Neural cell (in vitro differentiated cells): ENCODE data around the gene FYN. TPM values are rescaled to one million over a fixed set of nuclear protein-coding genes. Genes with fewer than 3 reads are reported as not detected.

Source experiments
- H2AFZ ChIP-seq: fragments of 200-600, 300-800 bp; sonication (generic), shearing (Covaris generic); 2 replicates; pipeline ENCODE4 v1.6.0; 2014; ENCODE audit warnings: low read depth, mild to moderate bottlenecking, antibody characterized with exemption, low read length, moderate library complexity
- H3F3A ChIP-seq: fragments of 200-600 bp; shearing (Covaris generic); 2 replicates; pipeline ENCODE4 v1.6.1; 2016; ENCODE audit warnings: mild to moderate bottlenecking, moderate library complexity, mixed read lengths, antibody characterized with exemption, low read length; ENCODE audit not compliant: insufficient read depth, poor library complexity, severe bottlenecking
- H3K27ac ChIP-seq: fragments of 200-600, 300-800 bp; sonication (generic), shearing (Covaris generic); 2 replicates; pipeline ENCODE4 v1.5.1; 2014; ENCODE audit warnings: mild to moderate bottlenecking, low read length, moderate library complexity
- H3K27me3 ChIP-seq: fragments of 300-800, 200-600 bp; sonication (generic), shearing (Covaris generic); 2 replicates; pipeline ENCODE4 v1.6.0; 2014; ENCODE audit warnings: mild to moderate bottlenecking, low read depth, low read length, moderate library complexity; ENCODE audit not compliant: insufficient read depth
- H3K36me3 ChIP-seq: fragments of 300-800, 200-600 bp; sonication (generic), shearing (Covaris generic); 2 replicates; pipeline ENCODE4 v1.5.1; 2014; ENCODE audit warnings: mild to moderate bottlenecking, antibody characterized with exemption, low read length, moderate library complexity; ENCODE audit not compliant: insufficient read depth
- H3K4me2 ChIP-seq: fragments of 300-800, 200-600 bp; sonication (generic), shearing (Covaris generic); 2 replicates; pipeline ENCODE4 v1.6.0; 2014; ENCODE audit warnings: mild to moderate bottlenecking, low read length
- H3K4me3 ChIP-seq: fragments of 300-800, 200-600 bp; sonication (generic), shearing (Covaris generic); 2 replicates; pipeline ENCODE4 v1.5.1; 2014; ENCODE audit warnings: mild to moderate bottlenecking, low read length, moderate library complexity
- H3K79me2 ChIP-seq: fragments of 200-600 bp; shearing (Covaris generic); replicated peaks from 2 replicates; pipeline ENCODE4 v1.6.0; 2014; ENCODE audit warnings: mild to moderate bottlenecking, low read length, moderate library complexity; ENCODE audit not compliant: insufficient read depth
- H3K9ac ChIP-seq: fragments of 300-800, 200-600 bp; sonication (generic), shearing (Covaris generic); 2 replicates; pipeline ENCODE4 v1.6.1; 2016; ENCODE audit warnings: mild to moderate bottlenecking, low read length, mixed read lengths
- H3K9me2 ChIP-seq: fragments of 200-600 bp; shearing (Covaris generic); 2 replicates; pipeline ENCODE4 v1.6.1; 2016; ENCODE audit warnings: mild to moderate bottlenecking, low read length, mixed read lengths; ENCODE audit not compliant: insufficient read depth
- H3K9me3 ChIP-seq: fragments of 200-600, 300-800 bp; sonication (generic), shearing (Covaris generic); 2 replicates; pipeline ENCODE4 v1.6.1; 2016; ENCODE audit warnings: mild to moderate bottlenecking, mixed run types, low read length, moderate library complexity, mixed read lengths
- H4K20me1 ChIP-seq: fragments of 200-600 bp; shearing (Covaris generic); 2 replicates; pipeline ENCODE4 v1.6.1; 2016; ENCODE audit warnings: mild to moderate bottlenecking, mixed run types; ENCODE audit not compliant: insufficient read depth
- EP300 ChIP-seq: fragments of 450-650 bp; conservative IDR thresholded peaks from 2 replicates; pipeline ENCODE4 v1.6.1; 2014; ENCODE audit warnings: antibody characterized with exemption, mild to moderate bottlenecking, moderate library complexity; ENCODE audit not compliant: poor library complexity, severe bottlenecking
- EZH2 ChIP-seq: fragments of 200-600, 300-800 bp; shearing (Covaris generic), sonication (generic); IDR thresholded peaks from 2 replicates; pipeline ENCODE4 v1.6.1; 2014; ENCODE audit warnings: antibody characterized with exemption, low read length, borderline replicate concordance, mild to moderate bottlenecking; ENCODE audit not compliant: insufficient read depth, poor library complexity, severe bottlenecking
- POLR2AphosphoS5 ChIP-seq: IDR thresholded peaks from 2 replicates; pipeline ENCODE4 v1.6.1; 2012
- RAD21 ChIP-seq: fragments of 450-650 bp; conservative IDR thresholded peaks from 2 replicates; pipeline ENCODE4 v1.6.1; 2014; ENCODE audit warnings: antibody characterized with exemption, mild to moderate bottlenecking, moderate library complexity
- REST ChIP-seq: IDR thresholded peaks from 2 replicates; pipeline ENCODE4 v1.6.1; 2012; ENCODE audit warnings: borderline replicate concordance
- SMC3 ChIP-seq: fragments of 450-650 bp; conservative IDR thresholded peaks from 2 replicates; pipeline ENCODE4 v1.6.1; 2014; ENCODE audit warnings: antibody characterized with exemption, mild to moderate bottlenecking, moderate library complexity; ENCODE audit not compliant: poor library complexity
- TAF1 ChIP-seq: IDR thresholded peaks from 2 replicates; pipeline ENCODE4 v1.6.1; 2012; ENCODE audit warnings: low read depth
- polyA plus RNA-seq: library from polyadenylated mRNA; depleted of rRNA; stranded (reverse); fragments of >200 nt; gene quantifications from 2 replicates; pipeline ENCODE4 v1.2.3, GENCODE V29; 2014
- TF ChIP-seq, protein P1 (sequence below): fragments of 450-650 bp; IDR thresholded peaks from 2 replicates; pipeline ENCODE4 v1.5.1; 2014; ENCODE audit warnings: antibody characterized with exemption, mild to moderate bottlenecking, moderate library complexity; ENCODE audit not compliant: poor library complexity, severe bottlenecking

FYN gene
- polyA plus RNA-seq, 1 donor from 2014 or later, result 277 TPM

GRCh38 chr6:111796310-111796918, 76.8 kb downstream of the FYN start:
- Histone ChIP-seq H3K9me2 (no peaks in the 10 kb centered on the region), H3K4me2 (no peak overlapping the region), H2AFZ (no peak overlapping the region), H3K27me3 (no peaks in the 10 kb centered on the region), H3K79me2 (peaks cover 58% of the 10 kb centered on the region), H3K27ac (no peak overlapping the region), H4K20me1 (no peaks in the 10 kb centered on the region), H3F3A (no peaks in the 10 kb centered on the region), H3K36me3 (no peaks in the 10 kb centered on the region), H3K9me3 (no peaks in the 10 kb centered on the region), H3K4me3 (no peak overlapping the region), H3K9ac (no peak overlapping the region)
- TF ChIP-seq REST (no peak), TAF1 (no peak)

GRCh38 chr6:111795558-111795957, 77.7 kb downstream of the FYN start:
- Histone ChIP-seq H3K9ac (no peak overlapping the region), H3K36me3 (no peaks in the 10 kb centered on the region), H3K9me2 (no peaks in the 10 kb centered on the region), H3K9me3 (no peaks in the 10 kb centered on the region), H3K4me3 (no peak overlapping the region), H4K20me1 (no peaks in the 10 kb centered on the region), H3K79me2 (peaks cover 64% of the 10 kb centered on the region), H3K4me2 (no peak overlapping the region), H3F3A (no peaks in the 10 kb centered on the region), H3K27ac (no peak overlapping the region), H2AFZ (no peak overlapping the region), H3K27me3 (no peaks in the 10 kb centered on the region)
- TF ChIP-seq SMC3, result no peak
- TF ChIP-seq, protein P1, sequence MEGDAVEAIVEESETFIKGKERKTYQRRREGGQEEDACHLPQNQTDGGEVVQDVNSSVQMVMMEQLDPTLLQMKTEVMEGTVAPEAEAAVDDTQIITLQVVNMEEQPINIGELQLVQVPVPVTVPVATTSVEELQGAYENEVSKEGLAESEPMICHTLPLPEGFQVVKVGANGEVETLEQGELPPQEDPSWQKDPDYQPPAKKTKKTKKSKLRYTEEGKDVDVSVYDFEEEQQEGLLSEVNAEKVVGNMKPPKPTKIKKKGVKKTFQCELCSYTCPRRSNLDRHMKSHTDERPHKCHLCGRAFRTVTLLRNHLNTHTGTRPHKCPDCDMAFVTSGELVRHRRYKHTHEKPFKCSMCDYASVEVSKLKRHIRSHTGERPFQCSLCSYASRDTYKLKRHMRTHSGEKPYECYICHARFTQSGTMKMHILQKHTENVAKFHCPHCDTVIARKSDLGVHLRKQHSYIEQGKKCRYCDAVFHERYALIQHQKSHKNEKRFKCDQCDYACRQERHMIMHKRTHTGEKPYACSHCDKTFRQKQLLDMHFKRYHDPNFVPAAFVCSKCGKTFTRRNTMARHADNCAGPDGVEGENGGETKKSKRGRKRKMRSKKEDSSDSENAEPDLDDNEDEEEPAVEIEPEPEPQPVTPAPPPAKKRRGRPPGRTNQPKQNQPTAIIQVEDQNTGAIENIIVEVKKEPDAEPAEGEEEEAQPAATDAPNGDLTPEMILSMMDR, result no peak
- no peak for TF ChIP-seq RAD21
- no peak for TF ChIP-seq EZH2

- no peak overlapping the region for H3K4me2 ChIP-seq
- no peaks in the 10 kb centered on the region for H3K9me2 ChIP-seq
- peaks cover 68% of the 10 kb centered on the region for H3K79me2 ChIP-seq
- H3K9ac ChIP-seq, result no peak overlapping the region
- H3F3A ChIP-seq, result no peaks in the 10 kb centered on the region
- no peaks in the 10 kb centered on the region for H3K36me3 ChIP-seq
- H3K27me3 ChIP-seq, result no peaks in the 10 kb centered on the region
- TF ChIP-seq EP300 (no peak), REST (no peak), EZH2 (no peak), TAF1 (no peak), POLR2AphosphoS5 (no peak)
- TF ChIP-seq, protein P1, result no peak
- H2AFZ ChIP-seq, result no peak overlapping the region
- no peak overlapping the region for H3K27ac ChIP-seq
- H3K9me3 ChIP-seq, result no peaks in the 10 kb centered on the region
- no peaks in the 10 kb centered on the region for H4K20me1 ChIP-seq
- no peak overlapping the region for H3K4me3 ChIP-seq
Measured at GRCh38 chr6:111794727-111795452, 78.4 kb downstream of the FYN start.
